Retina (tissue), 1 donor: ENCODE measurements around the gene FEM1C.

ENCODE experiments used
- DNase-seq: peaks from one replicate; pipeline ENCODE4 v3.0.0-alpha.2; 2016

Gene FEM1C

GRCh38 chr5:115556276-115556675 lies 11.7 kb upstream of the FEM1C start:
- no peak for DNase-seq

- DNase-seq, result no peak
These were observed 10.6 kb upstream of the FEM1C start for GRCh38 chr5:115555084-115555633.

DNA sequence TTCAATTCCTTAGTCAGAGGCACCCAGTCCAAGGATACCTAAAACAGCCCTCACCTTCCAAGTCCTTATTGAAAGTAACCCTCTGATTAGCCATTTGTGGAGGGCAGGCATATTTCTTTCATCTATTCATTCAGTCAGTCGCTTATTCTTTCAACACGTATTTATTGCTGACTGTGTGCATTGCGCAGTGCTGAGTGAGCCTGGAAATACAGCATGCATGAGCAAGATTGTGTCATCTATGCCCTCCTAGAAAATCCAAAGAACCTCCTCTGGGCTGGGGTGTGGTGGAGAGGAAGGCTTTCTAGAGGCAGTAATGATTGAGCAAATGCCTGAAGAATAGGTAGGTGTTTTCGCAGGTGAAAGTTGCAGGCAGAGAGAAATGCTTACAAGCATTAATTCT lies 8.5 kb upstream of the FEM1C start:
- no peak for DNase-seq

- no peak for DNase-seq
These were observed 6.8 kb upstream of the FEM1C start for GRCh38 chr5:115551415-115551814.

DNA sequence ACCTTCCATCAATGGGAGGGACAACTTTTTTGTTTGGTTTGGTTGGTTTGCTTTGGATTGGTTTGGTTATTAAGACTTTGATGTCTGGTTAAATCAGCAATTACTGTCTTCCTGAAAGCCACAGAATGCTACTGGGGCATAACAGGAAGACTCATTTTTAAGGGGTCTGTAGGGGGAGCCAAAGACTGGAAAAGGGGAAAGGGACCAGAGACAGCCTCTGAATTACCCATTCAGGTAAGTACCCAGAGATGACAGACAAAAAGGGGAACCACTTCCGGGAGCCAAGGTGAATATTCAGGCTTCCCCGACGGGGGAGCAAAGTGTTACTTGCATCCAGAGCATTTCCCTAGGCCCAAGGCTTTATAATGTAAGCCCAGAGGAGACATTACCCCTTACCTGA lies 4.6 kb upstream of the FEM1C start:
- DNase-seq, result no peak

- no peak for DNase-seq
These were observed 4.1 kb upstream of the FEM1C start for GRCh38 chr5:115548683-115549082.

- no peak for DNase-seq
These were observed 842 bp upstream of the FEM1C start for GRCh38 chr5:115545351-115545882.

- DNase-seq, result no peak
These were observed 536 bp downstream of the FEM1C start for GRCh38 chr5:115544043-115544435.

GRCh38 chr5:115543365-115544042 lies 1.1 kb downstream of the FEM1C start:
- peak; percentile 73 for DNase-seq

DNA sequence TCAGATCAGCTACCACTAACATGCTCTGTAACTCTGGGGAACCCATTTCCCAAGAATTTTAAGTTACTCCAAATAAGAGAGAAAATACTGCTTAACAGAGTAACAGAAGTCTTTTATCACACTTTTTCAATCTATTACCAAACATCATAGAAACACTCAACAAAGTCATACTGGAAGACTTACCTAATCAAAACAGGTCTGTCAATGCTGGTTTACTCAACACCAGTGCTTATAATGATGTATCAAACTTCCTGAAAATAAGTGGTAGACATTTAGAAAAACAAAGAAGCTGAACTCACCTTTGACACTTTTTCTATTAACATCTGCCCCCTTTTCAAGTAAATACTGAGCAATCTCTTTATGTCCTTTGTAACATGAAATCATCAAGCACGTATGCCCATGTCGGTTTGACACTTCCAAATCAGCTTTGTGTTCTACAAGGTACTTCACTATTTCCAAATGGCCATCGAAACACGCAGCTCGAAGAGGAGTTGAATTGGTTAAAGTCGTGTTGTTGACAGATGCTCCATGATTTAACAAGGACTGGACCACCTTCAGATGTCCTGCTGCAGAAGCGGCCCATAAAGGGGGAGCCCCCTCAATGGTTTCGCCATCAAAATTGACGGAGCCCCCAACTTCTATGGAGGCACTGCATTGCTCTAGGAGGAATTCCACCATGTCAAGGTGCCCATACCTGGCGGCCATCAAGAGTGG lies 1.8 kb downstream of the FEM1C start:
- no peak for DNase-seq

- DNase-seq, result no peak
These were observed 2.5 kb downstream of the FEM1C start for GRCh38 chr5:115542086-115542485.

- DNase-seq, result no peak
These were observed 3.0 kb downstream of the FEM1C start for GRCh38 chr5:115541611-115542010.

- DNase-seq, result no peak
These were observed 9.0 kb downstream of the FEM1C start for GRCh38 chr5:115535479-115536035.

DNA sequence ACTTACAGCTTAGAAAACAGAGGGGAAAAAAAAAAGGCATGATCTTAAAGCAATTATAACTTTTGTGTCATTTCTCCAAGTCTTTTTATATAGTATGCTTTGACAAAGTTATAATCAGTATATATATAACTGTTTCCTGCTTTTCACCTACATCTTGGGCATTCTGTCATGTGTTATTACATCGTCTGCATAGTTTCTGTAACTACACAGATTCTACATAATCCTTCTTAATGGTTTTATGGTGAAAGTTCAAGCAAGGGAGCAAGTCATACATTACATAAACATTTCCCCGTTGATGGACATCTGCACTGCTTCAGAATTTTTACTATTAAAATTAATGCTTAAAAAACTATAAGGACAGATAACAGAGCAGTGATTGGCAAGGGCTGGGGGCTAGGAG lies 12.1 kb downstream of the FEM1C start:
- no peak for DNase-seq

GRCh38 chr5:115531787-115532367 lies 12.7 kb downstream of the FEM1C start:
- DNase-seq, result no peak

GRCh38 chr5:115531380-115531779 lies 13.2 kb downstream of the FEM1C start:
- DNase-seq, result no peak

DNA sequence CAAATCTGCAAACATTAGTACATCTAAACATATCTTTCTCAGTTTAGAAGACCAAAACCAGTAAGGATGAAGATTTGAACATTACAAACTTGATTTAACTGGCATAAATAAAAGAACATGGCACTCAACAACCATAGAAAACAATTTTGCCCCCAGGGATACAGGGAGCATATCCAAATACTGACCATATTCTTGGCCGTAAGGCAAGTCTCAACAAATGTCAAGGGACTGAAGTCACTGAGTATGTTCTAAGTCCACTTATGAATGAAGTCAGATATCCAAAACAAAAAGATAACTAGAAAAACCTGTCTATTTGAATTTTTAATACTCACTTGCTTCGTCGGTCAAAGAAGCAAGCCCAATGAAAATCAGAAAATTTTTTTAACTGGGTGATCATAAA lies 14.1 kb downstream of the FEM1C start:
- no peak for DNase-seq

- no peak for DNase-seq
These were observed 18.0 kb downstream of the FEM1C start for GRCh38 chr5:115526604-115527003.

DNA sequence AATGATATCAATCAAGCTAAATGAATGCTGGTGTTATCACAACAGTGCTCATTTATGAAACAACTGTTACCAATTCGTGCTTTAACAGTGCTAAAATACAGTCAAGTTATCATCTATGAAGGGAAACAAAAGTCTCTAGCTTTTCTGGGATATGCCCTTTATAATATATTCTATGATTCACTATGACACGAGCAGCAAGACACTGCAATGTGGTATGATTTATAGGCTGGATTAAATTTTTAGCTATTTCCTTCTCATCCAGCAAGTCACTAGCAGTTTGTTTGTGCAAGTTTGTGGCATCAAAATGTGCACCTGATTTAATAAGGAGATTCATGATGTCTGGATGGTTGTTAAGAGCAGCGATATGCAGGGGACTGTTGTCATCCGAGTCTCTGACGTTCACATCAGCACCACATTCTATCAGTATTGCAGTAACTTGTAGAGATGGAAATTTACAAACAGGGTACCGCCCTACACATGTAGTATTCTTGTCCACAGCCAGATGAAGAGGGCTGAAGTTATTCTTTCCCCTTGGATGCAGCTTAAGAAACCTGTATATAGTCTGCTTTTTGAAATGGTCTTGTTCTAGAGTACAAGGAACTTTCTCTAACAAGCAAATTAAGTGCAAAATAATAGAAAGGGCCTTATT lies 20.3 kb downstream of the FEM1C start:
- no peak for DNase-seq

DNA sequence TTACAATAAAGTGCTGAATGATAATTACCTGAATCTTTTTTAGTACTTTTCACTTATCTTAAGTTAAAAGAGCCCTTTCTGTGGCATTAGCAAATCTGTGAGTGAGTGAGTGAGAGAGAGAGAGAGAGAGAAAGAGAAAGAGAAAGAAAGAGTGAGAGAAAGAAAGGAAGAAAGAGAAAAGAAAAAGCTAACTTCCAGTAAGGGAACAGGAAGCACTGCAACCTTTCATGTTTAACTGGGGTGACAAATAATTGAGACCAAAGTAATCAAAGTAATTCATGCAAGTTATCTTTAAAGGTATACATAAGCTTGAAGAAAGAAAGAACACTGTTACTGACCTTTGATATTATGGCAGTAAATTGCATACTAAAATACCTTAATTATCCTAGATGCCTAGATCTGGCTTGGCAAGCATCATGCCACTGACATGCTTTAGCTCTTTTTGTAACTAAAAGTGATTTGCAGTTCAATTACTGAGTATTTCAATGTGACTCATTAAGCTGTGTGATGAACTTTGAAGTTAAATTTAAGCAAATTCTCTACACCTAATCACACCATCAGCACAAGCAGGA lies 21.7 kb downstream of the FEM1C start:
- DNase-seq, result no peak

DNA sequence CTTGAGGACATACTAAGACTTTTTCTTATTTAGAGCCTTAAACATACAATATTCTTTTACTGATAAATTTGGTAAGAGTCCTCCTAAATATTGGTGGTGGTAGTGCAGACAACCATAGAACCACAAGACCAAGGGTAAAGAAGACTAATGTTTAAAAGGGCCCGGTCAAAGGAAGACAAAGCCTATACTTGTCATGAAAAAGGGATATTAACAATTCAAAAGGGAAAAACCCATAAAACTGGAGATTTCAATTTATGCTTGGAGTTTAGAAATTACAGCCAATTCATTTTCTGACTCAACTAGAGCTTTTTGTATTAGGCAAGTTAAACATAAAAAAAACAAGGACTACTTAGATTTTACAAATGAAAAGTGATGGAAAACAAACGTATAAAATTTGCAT lies 24.4 kb downstream of the FEM1C start:
- DNase-seq, result no peak

DNA sequence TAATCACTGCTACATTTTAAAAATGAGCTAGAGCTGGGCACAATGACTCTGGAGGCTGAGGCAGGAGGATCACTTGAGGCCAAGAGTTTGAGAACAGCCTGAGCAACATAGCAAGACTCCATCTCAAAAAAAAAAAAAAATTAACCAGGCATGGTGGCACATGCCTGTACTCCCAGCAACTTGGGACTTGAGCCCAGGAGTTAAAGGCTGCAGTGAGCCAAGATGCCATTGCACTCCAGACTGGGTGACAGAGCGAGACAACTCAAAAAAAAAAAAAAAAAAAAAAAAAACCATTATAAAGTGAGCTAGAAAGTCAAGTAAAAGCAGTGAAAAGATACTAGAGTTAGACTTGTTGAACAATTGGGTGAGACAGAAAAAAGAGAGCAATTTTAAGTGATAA lies 28.2 kb downstream of the FEM1C start:
- no peak for DNase-seq

GRCh38 chr5:115514220-115514619 lies 30.4 kb downstream of the FEM1C start:
- no peak for DNase-seq
